IMR-90 (cell line): ENCODE measurements around the gene NF1.

Experiments used
- BHLHE40 ChIP-seq: fragments of 150-350 bp; IDR thresholded peaks from 2 replicates; pipeline ENCODE4 v1.6.1; 2016; ENCODE audit warnings: mild to moderate bottlenecking, low read depth, low read length
- CEBPB ChIP-seq: IDR thresholded peaks from 2 replicates; pipeline ENCODE4 v1.6.1; 2012; ENCODE audit warnings: low read depth, low read length, improper control_type of control experiment
- CTCF ChIP-seq: conservative IDR thresholded peaks from 2 replicates; pipeline ENCODE4 v1.5.1; 2012; ENCODE audit warnings: mild to moderate bottlenecking, low read depth, low read length, improper control_type of control experiment
- ELK1 ChIP-seq: fragments of 150-350 bp; IDR thresholded peaks from 2 replicates; pipeline ENCODE4 v1.6.1; 2016; ENCODE audit warnings: low read depth, mild to moderate bottlenecking, low read length, moderate library complexity, borderline replicate concordance
- MAZ ChIP-seq: IDR thresholded peaks from 2 replicates; pipeline ENCODE4 v1.6.1; 2012; ENCODE audit warnings: low read depth, mild to moderate bottlenecking, low read length, improper control_type of control experiment, moderate library complexity, borderline replicate concordance
- MXI1 ChIP-seq: IDR thresholded peaks from 2 replicates; pipeline ENCODE4 v1.6.1; 2012; ENCODE audit warnings: low read depth, mild to moderate bottlenecking, low read length, moderate library complexity, borderline replicate concordance
- POLR2A ChIP-seq: IDR thresholded peaks from 2 replicates; pipeline ENCODE4 v1.6.1; 2012; ENCODE audit warnings: mild to moderate bottlenecking, low read depth, low read length
- RAD21 ChIP-seq: IDR thresholded peaks from 2 replicates; pipeline ENCODE4 v1.6.1; 2012; ENCODE audit warnings: low read length, improper control_type of control experiment
- RFX5 ChIP-seq: IDR thresholded peaks from 2 replicates; pipeline ENCODE4 v1.8.0; 2012; ENCODE audit warnings: low read depth, mild to moderate bottlenecking, low read length, moderate library complexity
- SMC3 ChIP-seq: fragments of 150-350 bp; IDR thresholded peaks from 2 replicates; pipeline ENCODE4 v1.6.1; 2016; ENCODE audit warnings: low read depth, mild to moderate bottlenecking, antibody characterized with exemption, low read length, moderate library complexity
- USF2 ChIP-seq: fragments of 150-350 bp; IDR thresholded peaks from 2 replicates; pipeline ENCODE4 v1.6.1; 2017; ENCODE audit warnings: mild to moderate bottlenecking, antibody characterized with exemption, low read length, low read depth

- no peak for TF ChIP-seq CTCF
- TF ChIP-seq SMC3, result no peak
- TF ChIP-seq BHLHE40, result no peak
- no peak for TF ChIP-seq POLR2A
- peak; percentile 74 for TF ChIP-seq CEBPB
- no peak for TF ChIP-seq MAZ
- no peak for TF ChIP-seq MXI1
- TF ChIP-seq RFX5, result no peak
- TF ChIP-seq ELK1, result no peak
- no peak for TF ChIP-seq USF2
- no peak for TF ChIP-seq RAD21
Observed at GRCh38 chr17:31172388-31172787, 77.6 kb downstream of the NF1 start.
